HL-60 (cell line): ENCODE results near the gene FOXA1.

Source experiments
- CTCF ChIP-seq: IDR thresholded peaks from one replicate; pipeline ENCODE4 v1.5.1; 2011; ENCODE audit warnings: low read length, control low read depth, inconsistent platforms; ENCODE audit not compliant: insufficient read depth
- GABPA ChIP-seq: IDR thresholded peaks from 2 replicates; pipeline ENCODE4 v1.6.1; 2012; ENCODE audit warnings: low read depth
- POLR2AphosphoS5 ChIP-seq: IDR thresholded peaks from 2 replicates; pipeline ENCODE4 v1.6.1; 2012; ENCODE audit warnings: low read depth
- REST ChIP-seq: IDR thresholded peaks from 2 replicates; pipeline ENCODE4 v1.6.1; 2012; ENCODE audit warnings: low read depth; ENCODE audit not compliant: insufficient replicate concordance

GRCh38 chr14:37625597-37626595 lies 30.8 kb upstream of the FOXA1 start:
- TF ChIP-seq REST: no peak
- TF ChIP-seq POLR2AphosphoS5: no peak
- TF ChIP-seq CTCF: no peak
- TF ChIP-seq GABPA: no peak
